ENCODE results near the gene ZNF678.
A peak's percentile ranks its signal among the peaks of the same experiment; 100 is the strongest.
"Not testable (repeated sequence)": the region's sequence is repeated elsewhere in the genome, so short reads cannot be mapped to it uniquely, and the experiment has no call there.

ZNF678 gene

GRCh38 chr1:227563324-227564201 is at the start of gene ZNF678:
ZNF678 (plus strand) TSS chr1:227563556; CDS start chr1:227650992, 87,436 bp downstream.
- DNase-seq: peak; percentile 97

- no peak for DNase-seq
Observed at GRCh38 chr1:227518876-227519275, 44.5 kb upstream of the ZNF678 start.

- DNase-seq: no peak
Observed at GRCh38 chr1:227521782-227522181, 41.6 kb upstream of the ZNF678 start.

GRCh38 chr1:227526524-227526923 is 36.8 kb upstream of the ZNF678 start:
- no peak for DNase-seq

GRCh38 chr1:227532019-227532619 is 31.2 kb upstream of the ZNF678 start:
- DNase-seq: peak; percentile 64

- DNase-seq: peak; percentile 11
Observed at GRCh38 chr1:227540170-227541098, 22.9 kb upstream of the ZNF678 start.

- DNase-seq: no peak
Observed at GRCh38 chr1:227541129-227541528, 22.2 kb upstream of the ZNF678 start.

GRCh38 chr1:227541796-227542152 is 21.6 kb upstream of the ZNF678 start:
- DNase-seq: peak; percentile 38

- DNase-seq: peak; percentile 90
Observed at GRCh38 chr1:227542153-227543120, 20.9 kb upstream of the ZNF678 start.

GRCh38 chr1:227543283-227544066 is 19.9 kb upstream of the ZNF678 start:
- no peak for DNase-seq

- no peak for DNase-seq
Observed at GRCh38 chr1:227544067-227545050, 19.0 kb upstream of the ZNF678 start.

GRCh38 chr1:227545361-227545760 is 18.0 kb upstream of the ZNF678 start:
- DNase-seq: no peak

GRCh38 chr1:227546059-227546458 is 17.3 kb upstream of the ZNF678 start:
- DNase-seq: no peak

GRCh38 chr1:227546598-227547309 is 16.6 kb upstream of the ZNF678 start:
- no peak for DNase-seq

- DNase-seq: peak; percentile 64
Observed at GRCh38 chr1:227547310-227548118, 15.8 kb upstream of the ZNF678 start.

- DNase-seq: no peak
Observed at GRCh38 chr1:227548119-227548397, 15.3 kb upstream of the ZNF678 start.

GRCh38 chr1:227548448-227548847 is 14.9 kb upstream of the ZNF678 start:
- DNase-seq: no peak

GRCh38 chr1:227549892-227550291 is 13.5 kb upstream of the ZNF678 start:
- DNase-seq: no peak

- not testable (repeated sequence) for DNase-seq
Observed at GRCh38 chr1:227551881-227552280, 11.5 kb upstream of the ZNF678 start.
